IMR-90 (cell line): Measurements from ENCODE around the gene ARHGAP21. TPM values are rescaled to one million over a fixed set of nuclear protein-coding genes. Genes with fewer than 3 reads are reported as not detected.

Experiments used
- ATAC-seq: fragments of 200-7000 bp; cut with Tn5 transposase; 2 replicates; pipeline ENCODE4 v1.9.1; 2020; ENCODE audit warnings: low read depth, mild to moderate bottlenecking, moderate library complexity
- BruUV-seq: library from RNA; stranded (reverse); fragments of 400-500 nt; replicated peaks from 2 replicates; lab custom pipeline; 2021; lab: Mats Ljungman, UMichigan
- CTCF ChIA-PET: fragments of 300-600 bp; formaldehyde crosslinking; extraction: SDS; loops from one replicate; lab custom pipeline; 2021; ENCODE audit warnings: antibody characterized with exemption; lab: Yijun Ruan, JAX
- POLR2A ChIA-PET: fragments of 300-600 bp; sonication (Branson Sonifier 250); formaldehyde crosslinking; loops from one replicate; lab custom pipeline; 2022; ENCODE audit warnings: antibody characterized with exemption; ENCODE audit not compliant: unreplicated experiment; lab: Charles Lee
- DNase-seq: peaks from one replicate; pipeline ENCODE4 v3.0.0; 2013
- H2AFZ ChIP-seq: replicated peaks from 2 replicates; pipeline ENCODE3; 2013; ENCODE audit warnings: low read length, mild to moderate bottlenecking; ENCODE audit not compliant: poor library complexity
- H2AK5ac ChIP-seq: 2 replicates; pipeline ENCODE4 v1.6.1; 2013; ENCODE audit warnings: low read depth, low read length, inconsistent platforms
- H2AK9ac ChIP-seq: replicated peaks from 2 replicates; pipeline ENCODE3; 2013; ENCODE audit warnings: mild to moderate bottlenecking, low read depth, low read length, moderate library complexity; ENCODE audit not compliant: poor library complexity
- H2BK120ac ChIP-seq: 2 replicates; pipeline ENCODE4 v1.6.1; 2013; ENCODE audit warnings: low read depth, low read length, inconsistent platforms
- H2BK15ac ChIP-seq: 3 replicates; pipeline ENCODE4 v1.6.1; 2013; ENCODE audit warnings: low read depth, low read length, inconsistent platforms
- H2BK20ac ChIP-seq: 2 replicates; pipeline ENCODE4 v1.6.1; 2013; ENCODE audit warnings: low read depth, mild to moderate bottlenecking, inconsistent platforms, low read length, moderate library complexity
- H2BK5ac ChIP-seq: 2 replicates; pipeline ENCODE4 v1.6.1; 2013; ENCODE audit warnings: mild to moderate bottlenecking, low read depth, low read length, inconsistent platforms; ENCODE audit not compliant: poor library complexity, severe bottlenecking
- H3K14ac ChIP-seq: replicated peaks from 2 replicates; pipeline ENCODE4 v1.6.1; 2013; ENCODE audit warnings: low read depth, low read length, inconsistent platforms
- H3K18ac ChIP-seq: 2 replicates; pipeline ENCODE4 v1.6.1; 2013; ENCODE audit warnings: low read depth, low read length, control low read depth
- H3K23ac ChIP-seq: 2 replicates; pipeline ENCODE4 v1.6.1; 2013; ENCODE audit warnings: low read depth, low read length, inconsistent platforms
- H3K27ac ChIP-seq: 2 replicates; pipeline ENCODE4 v1.5.1; 2013; ENCODE audit warnings: mild to moderate bottlenecking, control low read depth, low read length; ENCODE audit not compliant: insufficient read depth
- H3K27me3 ChIP-seq: 2 replicates; pipeline ENCODE4 v1.6.1; 2013; ENCODE audit warnings: low read length; ENCODE audit not compliant: control insufficient read depth, insufficient read depth
- H3K36me3 ChIP-seq: 2 replicates; pipeline ENCODE4 v1.6.1; 2013; ENCODE audit warnings: low read length, mixed read lengths; ENCODE audit not compliant: control insufficient read depth, insufficient read depth
- H3K4ac ChIP-seq: 2 replicates; pipeline ENCODE4 v1.6.1; 2013; ENCODE audit warnings: low read depth, low read length, inconsistent platforms
- H3K4me1 ChIP-seq: 2 replicates; pipeline ENCODE4 v1.6.1; 2013; ENCODE audit warnings: low read length, mixed read lengths; ENCODE audit not compliant: control insufficient read depth, insufficient read depth
- H3K4me2 ChIP-seq: 2 replicates; pipeline ENCODE4 v1.6.1; 2013; ENCODE audit warnings: low read depth, mild to moderate bottlenecking, control low read depth, low read length, moderate library complexity
- H3K4me3 ChIP-seq: 2 replicates; pipeline ENCODE4 v1.5.1; 2013; ENCODE audit warnings: low read depth, mild to moderate bottlenecking, control low read depth, low read length, moderate library complexity; ENCODE audit not compliant: insufficient read depth
- H3K56ac ChIP-seq: 2 replicates; pipeline ENCODE4 v1.6.1; 2013; ENCODE audit warnings: low read length, inconsistent platforms; ENCODE audit not compliant: insufficient read depth; ENCODE audit errors: extremely low read depth
- H3K79me1 ChIP-seq, 2 experiments: 2 replicates each; pipeline ENCODE4 v1.6.1; 2013; ENCODE audit warnings: low read length in 2 of 2, inconsistent platforms in 1 of 2, low read depth in 1 of 2
- H3K9ac ChIP-seq: 2 replicates; pipeline ENCODE4 v1.6.1; 2013; ENCODE audit warnings: low read depth, low read length, control low read depth
- H3K9me1 ChIP-seq: 2 replicates; pipeline ENCODE4 v1.6.1; 2013; ENCODE audit warnings: low read length, inconsistent platforms; ENCODE audit not compliant: insufficient read depth
- H3K9me3 ChIP-seq: 2 replicates; pipeline ENCODE4 v1.6.1; 2013; ENCODE audit warnings: low read length; ENCODE audit not compliant: control insufficient read depth, insufficient read depth
- H4K20me1 ChIP-seq: 2 replicates; pipeline ENCODE4 v1.6.1; 2013; ENCODE audit warnings: low read length, inconsistent platforms; ENCODE audit not compliant: insufficient read depth
- H4K5ac ChIP-seq: 2 replicates; pipeline ENCODE4 v1.6.1; 2013; ENCODE audit warnings: mild to moderate bottlenecking, low read depth, low read length, control low read depth
- H4K8ac ChIP-seq, 2 experiments: 2 replicates each; pipeline ENCODE4 v1.6.1; 2013; ENCODE audit warnings: low read depth in 2 of 2, low read length in 2 of 2, control low read depth in 1 of 2, inconsistent platforms in 1 of 2
- H4K91ac ChIP-seq: 2 replicates; pipeline ENCODE4 v1.6.1; 2013; ENCODE audit warnings: low read depth, low read length, inconsistent platforms; ENCODE audit not compliant: insufficient read depth
- BHLHE40 ChIP-seq: fragments of 150-350 bp; IDR thresholded peaks from 2 replicates; pipeline ENCODE4 v1.6.1; 2016; ENCODE audit warnings: mild to moderate bottlenecking, low read depth, low read length
- FOS ChIP-seq: fragments of 150-350 bp; IDR thresholded peaks from 2 replicates; pipeline ENCODE4 v1.6.1; 2016; ENCODE audit warnings: low read depth, low read length
- MXI1 ChIP-seq: IDR thresholded peaks from 2 replicates; pipeline ENCODE4 v1.6.1; 2012; ENCODE audit warnings: low read depth, mild to moderate bottlenecking, low read length, moderate library complexity, borderline replicate concordance
- POLR2A ChIP-seq: IDR thresholded peaks from 2 replicates; pipeline ENCODE4 v1.6.1; 2012; ENCODE audit warnings: mild to moderate bottlenecking, low read depth, low read length
- RAD21 ChIP-seq: IDR thresholded peaks from 2 replicates; pipeline ENCODE4 v1.6.1; 2012; ENCODE audit warnings: low read length, improper control_type of control experiment
- RFX5 ChIP-seq: IDR thresholded peaks from 2 replicates; pipeline ENCODE4 v1.8.0; 2012; ENCODE audit warnings: low read depth, mild to moderate bottlenecking, low read length, moderate library complexity
- SMC3 ChIP-seq: fragments of 150-350 bp; IDR thresholded peaks from 2 replicates; pipeline ENCODE4 v1.6.1; 2016; ENCODE audit warnings: low read depth, mild to moderate bottlenecking, antibody characterized with exemption, low read length, moderate library complexity
- WGBS, 2 experiments: methylation state at CpG; one replicate each; pipeline versions ENCODE4 v1.1.5 to v1.1.7; 2013; ENCODE audit warnings: missing lambda C conversion rate in 2 of 2; ENCODE audit not compliant: insufficient read length in 1 of 2; ENCODE audit errors: extremely low coverage in 2 of 2; 5-methylcytosine and 5-hydroxymethylcytosine counted together
- dilution Hi-C: fragments of 300-500 bp; cut with HindIII; formaldehyde crosslinking; loops from one replicate; pipeline ENCODE4 v1.14.3; 2018; ENCODE audit warnings: low sequenced_read_pairs; ENCODE audit not compliant: unreplicated experiment
- in situ Hi-C: fragments of 300-500 bp; cut with MboI; formaldehyde crosslinking; loops from 3 replicates; pipeline ENCODE4 v1.14.3; 2019; ENCODE audit warnings: low sequenced_read_pairs, inconsistent platforms, mixed read lengths
- intact Hi-C: fragments of 100-400 bp; cut with micrococcal nuclease; formaldehyde crosslinking; loops from 2 replicates; pipeline ENCODE4 v1.10.0; 2022
- polyA plus RNA-seq, 3 experiments: library from polyadenylated mRNA; depleted of rRNA; stranded (reverse); fragments of >200 nt; gene quantifications; 2 replicates each; pipeline ENCODE4 v1.2.3, GENCODE V29; 2012; ENCODE audit warnings: low replicate concordance in 1 of 3
- total RNA-seq: library from RNA; depleted of rRNA; stranded (reverse); fragments of >200 nt; gene quantifications from 2 replicates; pipeline ENCODE4 v1.2.3, GENCODE V29; 2012
- TF ChIP-seq, protein P1 (sequence below): fragments of 150-350 bp; IDR thresholded peaks from 2 replicates; pipeline ENCODE4 v1.6.1; 2016; ENCODE audit warnings: low read depth, mild to moderate bottlenecking, low read length, moderate library complexity, borderline replicate concordance
- TF ChIP-seq, protein P2 (sequence below): fragments of 150-350 bp; IDR thresholded peaks from 2 replicates; pipeline ENCODE4 v1.6.1; 2017; ENCODE audit warnings: mild to moderate bottlenecking, antibody characterized with exemption, low read length, low read depth

ARHGAP21 gene
- total and polyA plus RNA-seq, 2 of the 4 experiments (the other 2 are of a cell fraction), result 43.3 to 94.3 TPM

DNA sequence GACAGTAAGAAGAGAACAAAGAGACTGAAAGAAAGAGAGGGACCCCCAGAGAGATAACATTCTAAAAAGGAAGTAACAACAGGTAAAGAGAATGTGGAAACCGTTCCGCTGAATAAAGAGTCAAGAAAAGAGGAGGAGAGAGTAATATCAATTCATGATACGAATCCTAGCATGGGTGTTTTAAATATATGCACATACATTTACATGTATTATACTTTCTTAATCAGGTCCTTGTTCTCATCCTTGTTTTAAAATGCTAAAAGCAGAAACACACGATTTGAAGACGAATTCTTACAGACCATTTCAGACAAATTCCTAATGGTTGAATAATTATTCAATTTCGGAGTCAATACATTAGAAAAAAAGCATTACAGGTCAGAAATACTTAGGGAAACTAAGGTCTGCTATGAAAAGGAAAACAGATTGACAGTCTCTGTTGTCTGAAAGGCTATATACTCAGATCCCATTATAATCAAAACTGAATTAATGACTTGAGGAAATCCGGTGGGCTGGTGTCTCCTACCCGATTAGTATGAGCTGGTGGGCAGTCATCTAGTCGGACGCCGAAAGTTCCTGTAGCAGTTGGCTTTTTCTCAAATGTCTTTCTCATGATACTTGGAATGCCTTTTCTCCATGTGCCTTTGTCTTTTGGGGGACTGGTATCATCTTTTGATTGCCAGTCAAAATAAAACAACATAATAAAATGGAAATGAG lies 127.3 kb downstream of the ARHGAP21 start:
- no peak overlapping the region for H3K4ac ChIP-seq
- no peak overlapping the region for H2AK5ac ChIP-seq
- no peak overlapping the region for H3K4me2 ChIP-seq
- H4K8ac ChIP-seq, result no peak overlapping the region
- WGBS, 2 experiments, result no CpG with 5 or more reads among the region's 11 CpGs
- H2AK9ac ChIP-seq, result no peak overlapping the region
- DNase-seq (no peak), ATAC-seq (no peak)
- no peak overlapping the region for H2BK15ac ChIP-seq
- no peaks in the 10 kb centered on the region for H3K9me3 ChIP-seq
- TF ChIP-seq MXI1, result no peak
- TF ChIP-seq, protein P1, sequence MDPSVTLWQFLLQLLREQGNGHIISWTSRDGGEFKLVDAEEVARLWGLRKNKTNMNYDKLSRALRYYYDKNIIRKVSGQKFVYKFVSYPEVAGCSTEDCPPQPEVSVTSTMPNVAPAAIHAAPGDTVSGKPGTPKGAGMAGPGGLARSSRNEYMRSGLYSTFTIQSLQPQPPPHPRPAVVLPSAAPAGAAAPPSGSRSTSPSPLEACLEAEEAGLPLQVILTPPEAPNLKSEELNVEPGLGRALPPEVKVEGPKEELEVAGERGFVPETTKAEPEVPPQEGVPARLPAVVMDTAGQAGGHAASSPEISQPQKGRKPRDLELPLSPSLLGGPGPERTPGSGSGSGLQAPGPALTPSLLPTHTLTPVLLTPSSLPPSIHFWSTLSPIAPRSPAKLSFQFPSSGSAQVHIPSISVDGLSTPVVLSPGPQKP, result no peak
- TF ChIP-seq RFX5, result no peak
- no peak for TF ChIP-seq RAD21
- TF ChIP-seq POLR2A, result no peak
- TF ChIP-seq FOS, result no peak
- TF ChIP-seq SMC3, result no peak
- TF ChIP-seq BHLHE40, result no peak
- TF ChIP-seq, protein P2, sequence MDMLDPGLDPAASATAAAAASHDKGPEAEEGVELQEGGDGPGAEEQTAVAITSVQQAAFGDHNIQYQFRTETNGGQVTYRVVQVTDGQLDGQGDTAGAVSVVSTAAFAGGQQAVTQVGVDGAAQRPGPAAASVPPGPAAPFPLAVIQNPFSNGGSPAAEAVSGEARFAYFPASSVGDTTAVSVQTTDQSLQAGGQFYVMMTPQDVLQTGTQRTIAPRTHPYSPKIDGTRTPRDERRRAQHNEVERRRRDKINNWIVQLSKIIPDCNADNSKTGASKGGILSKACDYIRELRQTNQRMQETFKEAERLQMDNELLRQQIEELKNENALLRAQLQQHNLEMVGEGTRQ, result no peak
- no peaks in the 10 kb centered on the region for H3K27me3 ChIP-seq
- no peak overlapping the region for H2AFZ ChIP-seq
- BruUV-seq, result no TSS peak
- H3K23ac ChIP-seq, result no peak overlapping the region
- in situ Hi-C loops (no loop called here), intact Hi-C loops (no loop called here), dilution Hi-C loops (no loop called here)
- no peak overlapping the region for H2BK5ac ChIP-seq
- no peak overlapping the region for H3K18ac ChIP-seq
- H2BK120ac ChIP-seq, result no peak overlapping the region
- H3K4me1 ChIP-seq, result 0 out of 2 replicates have a peak, but pooled peaks cover 2% of the 10 kb centered on the region
- ChIA-PET CTCF (no interaction called here), POLR2A (no interaction called here)
- H3K56ac ChIP-seq, result no peak overlapping the region
- no peak overlapping the region for H3K14ac ChIP-seq
- peaks cover 0 to 4% of the 10 kb centered on the region in 2 experiments; a peak in 2 of 4 replicates for H3K79me1 ChIP-seq
- no peak overlapping the region for H3K27ac ChIP-seq
- no peak overlapping the region for H3K4me3 ChIP-seq
- no peaks in the 10 kb centered on the region for H4K20me1 ChIP-seq
- H4K91ac ChIP-seq, result no peak overlapping the region
- no peak overlapping the region for H4K5ac ChIP-seq
- H2BK20ac ChIP-seq, result no peak overlapping the region
- no peak overlapping the region for H3K9ac ChIP-seq
- H3K36me3 ChIP-seq, result peaks cover 44% of the 10 kb centered on the region
- H3K9me1 ChIP-seq, result no peaks in the 10 kb centered on the region
